ENCODE data around the gene ADGRL2. TPM values are rescaled to one million over a fixed set of nuclear protein-coding genes. Genes with fewer than 3 reads are reported as not detected.

The ADGRL2 gene
- total and polyA plus RNA-seq, 2 donors (not counting 3 experiments of a cell fraction or from before 2014, with no cell fraction given) = 32.7 to 46.1 TPM

GRCh38 chr1:81876901-81877733, 76.4 kb downstream of the ADGRL2 start:
- Histone ChIP-seq H3K36me3 (ENCODE audit: control insufficient read depth in 2 of 2, extremely low read depth in 1 of 2, insufficient read depth in 2 of 2, low read length in 2 of 2) (no peaks in the 10 kb centered on the region), H3K9ac (replicated peaks; ENCODE audit: extremely low read depth, insufficient read depth, low read length) (no peak overlapping the region), H3K4me3 (replicated peaks in 1 of 3; ENCODE audit: insufficient read depth in 1 of 3, low read depth in 1 of 3, low read length in 3 of 3) (no peak overlapping the region), H3K79me2 (ENCODE audit: control insufficient read depth, insufficient read depth, low read length) (peaks cover 6% of the 10 kb centered on the region), H3K4me1 (ENCODE audit: control insufficient read depth, extremely low read depth, insufficient read depth, low read length) (peaks cover 34% of the 10 kb centered on the region), H3K9me3 (replicated peaks; ENCODE audit: control insufficient read depth, insufficient read depth, low read length) (no peaks in the 10 kb centered on the region), H3K27me3 (ENCODE audit: control insufficient read depth in 2 of 2, insufficient read depth in 2 of 2, low read length in 2 of 2) (no peaks in the 10 kb centered on the region), H4K20me1 (replicated peaks; ENCODE audit: control insufficient read depth, extremely low read depth, insufficient read depth, low read length) (no peaks in the 10 kb centered on the region), H3K4me2 (ENCODE audit: insufficient read depth, low read length) (peak overlapping the region; percentile 76), H3K9me1 (replicated peaks; ENCODE audit: control insufficient read depth, extremely low read depth, insufficient read depth, low read length) (no peaks in the 10 kb centered on the region), H2AFZ (ENCODE audit: low read depth, low read length) (no peak overlapping the region), H3K27ac (ENCODE audit: insufficient read depth, low read depth, low read length) (peak overlapping the region; percentile 58)
- ChIA-PET CTCF (interaction anchor here (1.0 to 2.3 kb wide), 8 partner anchors 9 to 327 kb away, joined by 3 to 15 read pairs (median 6); no protein-coding TSS in a partner anchor), POLR2A (interaction anchor here (1.0 kb wide), 1 partner anchor 10 kb away, joined by 3 read pairs; no protein-coding TSS in a partner anchor)
- BruUV-seq (replicated peaks) = no TSS peak
- DNase-seq (ENCODE audit: low read depth, low spot score) = peak; percentile 83
- TF ChIP-seq JUN (IDR thresholded peaks at IDR 0.05; ENCODE audit: borderline replicate concordance, insufficient read depth, insufficient read length, low read depth) (peak; percentile 32), FOS (IDR thresholded peaks at IDR 0.05; ENCODE audit: borderline replicate concordance, insufficient read depth, low read length) (peak; percentile 63), MYC (IDR thresholded peaks at IDR 0.05; ENCODE audit: low read depth, low read length) (no peak)
- intact Hi-C loops (cut with micrococcal nuclease) (loop anchor here (5.0 kb wide), 2 partner anchors 50 to 175 kb away; no protein-coding TSS in a partner anchor), dilution Hi-C loops (cut with MboI; ENCODE audit: extremely low pct_ligation_motif_present, low sequenced_read_pairs) (no loop called here)
- FAIRE-seq = peak; percentile 18

GRCh38 chr1:81877940-81878339, 77.2 kb downstream of the ADGRL2 start:
- ChIA-PET CTCF (interaction anchor here (1.9 to 2.3 kb wide), 3 partner anchors 10 to 76 kb away, joined by 5 to 15 read pairs (median 7); no protein-coding TSS in a partner anchor), POLR2A (no interaction called here)
- TF ChIP-seq MAX (IDR thresholded peaks at IDR 0.05; ENCODE audit: insufficient read depth, insufficient read length) (no peak), POLR2AphosphoS5 (IDR thresholded peaks at IDR 0.05; ENCODE audit: insufficient read depth, low read depth, low read length) (no peak), FOS (IDR thresholded peaks at IDR 0.05; ENCODE audit: borderline replicate concordance, insufficient read depth, low read length) (no peak), CTCF (IDR thresholded peaks at IDR 0.05; ENCODE audit: extremely low read depth in 1 of 2, insufficient read depth in 1 of 2, low read depth in 1 of 2, low read length in 2 of 2) (no peak), JUN (IDR thresholded peaks at IDR 0.05; ENCODE audit: borderline replicate concordance, insufficient read depth, insufficient read length, low read depth) (no peak), MYC (IDR thresholded peaks at IDR 0.05; ENCODE audit: low read depth, low read length) (no peak), POLR2A (IDR thresholded peaks at IDR 0.05; ENCODE audit: low read depth, low read length) (no peak), GATA2 (IDR thresholded peaks at IDR 0.05; ENCODE audit: insufficient read depth, insufficient read length, low read depth, low read length) (no peak), EZH2 (IDR thresholded peaks at IDR 0.05; ENCODE audit: borderline replicate concordance, low read depth, low read length, severe bottlenecking) (no peak)
- intact Hi-C loops (cut with micrococcal nuclease) (loop anchor here (5.0 kb wide), 2 partner anchors 49 to 176 kb away; no protein-coding TSS in a partner anchor), dilution Hi-C loops (cut with MboI; ENCODE audit: extremely low pct_ligation_motif_present, low sequenced_read_pairs) (no loop called here)
- no peak overlapping the region for H2AFZ ChIP-seq (ENCODE audit: low read depth, low read length)
- peaks cover 6% of the 10 kb centered on the region for H3K79me2 ChIP-seq (ENCODE audit: control insufficient read depth, insufficient read depth, low read length)
- H4K20me1 ChIP-seq (replicated peaks; ENCODE audit: control insufficient read depth, extremely low read depth, insufficient read depth, low read length) = no peaks in the 10 kb centered on the region
- H3K27me3 ChIP-seq (ENCODE audit: control insufficient read depth in 2 of 2, insufficient read depth in 2 of 2, low read length in 2 of 2) = no peaks in the 10 kb centered on the region
- H3K27ac ChIP-seq (ENCODE audit: insufficient read depth, low read depth, low read length) = peak overlapping the region; percentile 58
- FAIRE-seq (no peak), DNase-seq (ENCODE audit: low read depth, low spot score) (peak; percentile 22)
- H3K9ac ChIP-seq (replicated peaks; ENCODE audit: extremely low read depth, insufficient read depth, low read length) = no peak overlapping the region
- no peak overlapping the region for H3K4me3 ChIP-seq (replicated peaks in 1 of 3; ENCODE audit: insufficient read depth in 1 of 3, low read depth in 1 of 3, low read length in 3 of 3)
- peak overlapping the region; percentile 76 for H3K4me2 ChIP-seq (ENCODE audit: insufficient read depth, low read length)
- H3K9me1 ChIP-seq (replicated peaks; ENCODE audit: control insufficient read depth, extremely low read depth, insufficient read depth, low read length) = no peaks in the 10 kb centered on the region
- H3K36me3 ChIP-seq (ENCODE audit: control insufficient read depth in 2 of 2, extremely low read depth in 1 of 2, insufficient read depth in 2 of 2, low read length in 2 of 2) = no peaks in the 10 kb centered on the region
- no peaks in the 10 kb centered on the region for H3K9me3 ChIP-seq (replicated peaks; ENCODE audit: control insufficient read depth, insufficient read depth, low read length)
- no TSS peak for BruUV-seq (replicated peaks)
- H3K4me1 ChIP-seq (ENCODE audit: control insufficient read depth, extremely low read depth, insufficient read depth, low read length) = peaks cover 34% of the 10 kb centered on the region
